Smooth muscle cell (in vitro differentiated cells): ENCODE measurements around the gene FOXO6. TPM values are rescaled to one million over a fixed set of nuclear protein-coding genes. Genes with fewer than 3 reads are reported as not detected.

Experiments used
- DNase-seq: peaks from one replicate; lab custom pipeline; 2025; ENCODE audit not compliant: unreplicated experiment; lab: John Stamatoyannopoulos, UW
- H2AFZ ChIP-seq: fragments of 200-600 bp; sonication (generic); 2 replicates; pipeline ENCODE4 v1.6.0; 2016; ENCODE audit warnings: antibody characterized with exemption, low read depth, mild to moderate bottlenecking
- H3F3A ChIP-seq: fragments of 200-600 bp; sonication (generic); 2 replicates; pipeline ENCODE4 v1.6.0; 2017; ENCODE audit warnings: antibody characterized with exemption, low read depth
- H3K27ac ChIP-seq: fragments of 200-600 bp; sonication (generic); 2 replicates; pipeline ENCODE4 v1.5.1; 2016; ENCODE audit warnings: low read depth, mild to moderate bottlenecking
- H3K27me3 ChIP-seq: fragments of 200-600 bp; sonication (generic); 2 replicates; pipeline ENCODE4 v1.6.1; 2016; ENCODE audit warnings: low read depth, mild to moderate bottlenecking
- H3K36me3 ChIP-seq: fragments of 200-600 bp; sonication (generic); 2 replicates; pipeline ENCODE4 v1.5.1; 2016; ENCODE audit warnings: low read depth
- H3K4me1 ChIP-seq: fragments of 200-600 bp; sonication (generic); 2 replicates; pipeline ENCODE4 v1.5.1; 2016; ENCODE audit warnings: low read depth
- H3K4me2 ChIP-seq: fragments of 200-600 bp; sonication (generic); 2 replicates; pipeline ENCODE4 v1.6.0; 2016; ENCODE audit warnings: mild to moderate bottlenecking
- H3K4me3 ChIP-seq: fragments of 200-600 bp; sonication (generic); 2 replicates; pipeline ENCODE4 v1.5.1; 2016; ENCODE audit warnings: mild to moderate bottlenecking
- H3K79me2 ChIP-seq: fragments of 200-600 bp; sonication (generic); 2 replicates; pipeline ENCODE4 v1.6.0; 2016; ENCODE audit warnings: low read depth, mild to moderate bottlenecking
- H3K9ac ChIP-seq: fragments of 200-600 bp; sonication (generic); 2 replicates; pipeline ENCODE4 v1.6.0; 2016; ENCODE audit warnings: low read depth
- H3K9me3 ChIP-seq: fragments of 200-600 bp; sonication (generic); replicated peaks from 2 replicates; pipeline ENCODE4 v1.5.1; 2016; ENCODE audit warnings: low read depth
- H4K20me1 ChIP-seq: fragments of 200-600 bp; sonication (generic); 2 replicates; pipeline ENCODE4 v1.6.0; 2016; ENCODE audit warnings: low read depth
- WGBS: methylation state at CpG from one replicate; pipeline ENCODE4 v1.1.7; 2016; ENCODE audit warnings: low lambda C conversion rate; 5-methylcytosine and 5-hydroxymethylcytosine counted together
- polyA plus RNA-seq: library from polyadenylated mRNA; unstranded; fragments of >200 nt; fragmentation: Nextera tagmentation; extraction: Ambion mirVana; gene quantifications from 2 replicates; pipeline ENCODE4 v1.2.1, GENCODE V29; 2016
- total RNA-seq: library from RNA; depleted of rRNA; stranded (reverse); fragments of >200 nt; gene quantifications from 2 replicates; pipeline ENCODE4 v1.2.3, GENCODE V29; 2014
- TF ChIP-seq, protein P1 (sequence below): fragments of 200-600 bp; sonication (generic); IDR thresholded peaks from 2 replicates; pipeline ENCODE4 v1.5.1; 2017; ENCODE audit warnings: borderline replicate concordance, mild to moderate bottlenecking, antibody characterized with exemption; ENCODE audit not compliant: insufficient read depth, poor library complexity, severe bottlenecking

Gene FOXO6
- total and polyA plus RNA-seq, 2 experiments from 2014 or later = 0.85 to 1.7 TPM

- H3F3A ChIP-seq = no peaks in the 10 kb centered on the region
- no peak overlapping the region for H3K27ac ChIP-seq
- no peaks in the 10 kb centered on the region for H4K20me1 ChIP-seq
- H3K27me3 ChIP-seq = peaks cover 21% of the 10 kb centered on the region
- TF ChIP-seq, protein P1, sequence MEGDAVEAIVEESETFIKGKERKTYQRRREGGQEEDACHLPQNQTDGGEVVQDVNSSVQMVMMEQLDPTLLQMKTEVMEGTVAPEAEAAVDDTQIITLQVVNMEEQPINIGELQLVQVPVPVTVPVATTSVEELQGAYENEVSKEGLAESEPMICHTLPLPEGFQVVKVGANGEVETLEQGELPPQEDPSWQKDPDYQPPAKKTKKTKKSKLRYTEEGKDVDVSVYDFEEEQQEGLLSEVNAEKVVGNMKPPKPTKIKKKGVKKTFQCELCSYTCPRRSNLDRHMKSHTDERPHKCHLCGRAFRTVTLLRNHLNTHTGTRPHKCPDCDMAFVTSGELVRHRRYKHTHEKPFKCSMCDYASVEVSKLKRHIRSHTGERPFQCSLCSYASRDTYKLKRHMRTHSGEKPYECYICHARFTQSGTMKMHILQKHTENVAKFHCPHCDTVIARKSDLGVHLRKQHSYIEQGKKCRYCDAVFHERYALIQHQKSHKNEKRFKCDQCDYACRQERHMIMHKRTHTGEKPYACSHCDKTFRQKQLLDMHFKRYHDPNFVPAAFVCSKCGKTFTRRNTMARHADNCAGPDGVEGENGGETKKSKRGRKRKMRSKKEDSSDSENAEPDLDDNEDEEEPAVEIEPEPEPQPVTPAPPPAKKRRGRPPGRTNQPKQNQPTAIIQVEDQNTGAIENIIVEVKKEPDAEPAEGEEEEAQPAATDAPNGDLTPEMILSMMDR = no peak
- no peak for DNase-seq
- no peak overlapping the region for H3K9ac ChIP-seq
- no peaks in the 10 kb centered on the region for H3K36me3 ChIP-seq
- no peak overlapping the region for H3K4me3 ChIP-seq
- WGBS = 90% methylated on average over 2 of the region's 2 CpGs
- no peaks in the 10 kb centered on the region for H3K9me3 ChIP-seq
- no peak overlapping the region for H2AFZ ChIP-seq
- H3K4me1 ChIP-seq = peaks cover 27% of the 10 kb centered on the region
- H3K79me2 ChIP-seq = no peaks in the 10 kb centered on the region
- H3K4me2 ChIP-seq = no peak overlapping the region
These were observed 8.3 kb downstream of the FOXO6 start for GRCh38 chr1:41369531-41369930.

DNA sequence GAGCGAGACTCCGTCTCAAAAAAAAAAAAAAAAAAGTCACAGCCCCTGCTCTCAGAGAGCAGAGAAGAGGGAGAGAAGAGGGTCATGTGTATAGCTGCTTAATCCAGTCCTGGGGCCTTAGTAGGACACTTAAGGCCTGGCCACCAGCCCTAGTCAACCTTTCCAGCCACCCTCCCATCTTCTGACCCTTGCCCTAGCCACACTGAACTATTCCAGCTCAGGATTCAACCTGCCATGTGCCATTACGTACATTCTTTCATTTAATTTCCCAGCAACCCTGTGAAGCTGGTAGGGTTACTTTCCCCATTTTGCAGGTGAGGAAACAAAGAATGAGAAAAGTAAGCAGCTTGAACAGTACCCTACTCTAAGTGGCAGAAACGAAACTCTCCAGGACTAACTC, 9.0 kb downstream of the FOXO6 start:
- H3K4me1 ChIP-seq = peaks cover 27% of the 10 kb centered on the region
- no peak overlapping the region for H3K4me3 ChIP-seq
- H3K9me3 ChIP-seq = no peaks in the 10 kb centered on the region
- no peak overlapping the region for H3K27ac ChIP-seq
- no peaks in the 10 kb centered on the region for H3K36me3 ChIP-seq
- H3K4me2 ChIP-seq = no peak overlapping the region
- TF ChIP-seq, protein P1 = no peak
- no peaks in the 10 kb centered on the region for H3K79me2 ChIP-seq
- no peak for DNase-seq
- no peaks in the 10 kb centered on the region for H4K20me1 ChIP-seq
- H2AFZ ChIP-seq = no peak overlapping the region
- no peak overlapping the region for H3K9ac ChIP-seq
- peaks cover 17% of the 10 kb centered on the region for H3K27me3 ChIP-seq
- 88% methylated on average over 4 of the region's 4 CpGs for WGBS
- H3F3A ChIP-seq = no peaks in the 10 kb centered on the region

GRCh38 chr1:41370756-41371420, 9.7 kb downstream of the FOXO6 start:
- Histone ChIP-seq H3K27ac (no peak overlapping the region), H3K36me3 (no peaks in the 10 kb centered on the region), H3K9me3 (no peaks in the 10 kb centered on the region), H3K4me1 (peaks cover 23% of the 10 kb centered on the region), H2AFZ (no peak overlapping the region), H4K20me1 (no peaks in the 10 kb centered on the region), H3K79me2 (no peaks in the 10 kb centered on the region), H3K4me3 (no peak overlapping the region), H3K4me2 (no peak overlapping the region), H3K27me3 (peaks cover 17% of the 10 kb centered on the region), H3F3A (no peaks in the 10 kb centered on the region), H3K9ac (no peak overlapping the region)
- WGBS = 73% methylated on average over 5 of the region's 5 CpGs
- no peak for DNase-seq
- TF ChIP-seq, protein P1 = no peak
